Inferior parietal cortex (tissue), 1 donor: Measurements from ENCODE around the gene TSPAN32.

Source experiments
- DNase-seq: peaks from one replicate; pipeline ENCODE4 v3.0.0-alpha.2; 2016; ENCODE audit errors: extremely low spot score

The TSPAN32 gene

DNA sequence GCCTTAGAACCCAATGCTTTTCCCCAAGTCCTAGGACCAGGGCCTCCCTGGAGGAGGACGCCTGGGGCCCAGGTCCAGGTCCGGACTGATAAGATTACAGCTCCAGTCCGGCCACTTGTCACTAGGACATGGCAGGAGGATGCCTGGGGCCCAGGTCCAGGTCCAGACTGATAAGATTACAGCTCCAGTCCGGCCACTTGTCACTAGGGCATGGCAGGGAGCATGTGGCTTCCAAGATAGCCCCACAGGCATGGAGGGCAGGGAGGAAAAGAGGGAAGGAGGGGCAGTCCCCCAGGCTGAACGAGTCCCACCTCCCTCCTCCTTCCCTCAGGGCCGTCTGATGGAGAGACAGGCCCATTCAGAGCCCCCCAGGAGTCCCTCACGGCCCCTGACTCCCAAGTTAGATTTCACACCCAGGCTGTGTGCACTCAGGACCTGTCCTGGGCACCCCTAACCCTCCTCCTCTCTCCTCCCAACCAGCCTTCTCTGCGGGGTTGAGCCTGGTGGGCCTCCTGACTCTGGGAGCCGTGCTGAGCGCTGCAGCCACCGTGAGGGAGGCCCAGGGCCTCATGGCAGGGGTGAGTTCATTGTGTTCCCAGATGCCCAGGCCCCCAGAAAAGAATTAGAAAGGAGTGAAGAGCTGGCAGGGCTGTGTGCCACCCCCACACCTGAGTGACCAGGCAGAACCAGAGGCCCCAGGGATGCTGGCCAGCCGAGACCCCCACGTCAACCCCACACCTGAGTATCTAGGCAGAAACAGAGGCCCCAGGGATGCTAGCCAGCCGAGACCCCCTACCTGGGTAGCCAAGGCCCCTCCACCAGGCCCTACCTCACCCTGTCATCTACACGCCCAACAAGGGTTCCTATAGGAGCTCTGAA, 2.1 kb downstream of the TSPAN32 start:
- peak; percentile 20 for DNase-seq

GRCh38 chr11:2304506-2305139, 2.8 kb downstream of the TSPAN32 start:
- DNase-seq: no peak

GRCh38 chr11:2305140-2305778, 3.4 kb downstream of the TSPAN32 start:
- peak; percentile 70 for DNase-seq

DNA sequence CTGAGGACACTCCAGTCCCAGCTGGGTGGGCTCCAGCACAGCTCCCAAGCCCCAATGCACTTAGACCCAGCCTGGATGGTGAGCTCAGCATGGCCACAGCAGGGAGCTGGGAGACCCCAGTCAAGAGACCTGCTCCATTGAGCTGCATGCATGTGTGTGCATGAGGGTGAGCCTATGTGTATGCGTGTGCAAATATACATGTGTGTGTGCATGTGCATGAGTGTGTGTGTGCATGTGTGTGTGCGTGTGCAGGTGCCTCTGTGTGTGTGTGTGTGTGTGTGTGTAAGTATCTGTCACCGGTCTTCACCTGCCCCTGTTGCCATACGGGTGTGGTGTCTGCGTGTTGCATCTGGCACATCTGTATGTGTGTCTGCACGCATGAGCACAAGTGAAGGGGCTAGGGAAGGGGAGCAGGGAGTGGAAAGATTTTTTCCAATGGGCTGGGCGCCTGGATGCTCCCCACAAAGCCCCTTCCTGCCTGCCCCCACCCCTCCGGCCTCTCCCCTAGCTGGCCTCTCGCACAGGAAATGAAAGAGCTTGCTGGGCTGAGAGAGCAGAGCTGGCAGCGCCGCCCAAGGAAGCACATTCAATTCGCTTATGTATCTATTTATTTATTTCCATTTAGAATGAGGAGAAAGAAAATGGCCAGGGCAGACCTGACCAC, 4.1 kb downstream of the TSPAN32 start:
- DNase-seq: no peak

DNA sequence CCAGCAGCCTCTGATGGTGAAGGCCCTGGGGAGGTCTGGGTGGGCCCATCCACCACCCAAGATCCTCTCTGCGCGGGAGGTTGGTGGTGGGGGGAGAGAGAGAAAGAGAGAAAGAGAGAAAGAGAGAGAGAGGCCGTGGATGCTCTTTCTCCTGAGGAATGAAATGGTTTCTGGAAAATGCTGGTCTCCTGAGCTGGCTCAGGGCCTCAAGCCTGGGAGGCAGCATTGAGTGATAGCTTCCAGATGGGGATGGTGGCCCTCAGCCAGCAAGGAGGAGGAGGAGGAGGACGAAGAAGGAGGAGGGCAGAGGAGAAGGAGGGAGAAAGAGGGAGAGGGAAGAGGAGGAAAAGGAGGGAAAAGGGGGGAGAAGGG, 4.6 kb downstream of the TSPAN32 start:
- DNase-seq: peak; percentile 20

- DNase-seq: no peak
Observed at GRCh38 chr11:2306877-2307500, 5.2 kb downstream of the TSPAN32 start.

GRCh38 chr11:2307501-2308331, 5.9 kb downstream of the TSPAN32 start:
- DNase-seq: no peak

- DNase-seq: no peak
Observed at GRCh38 chr11:2308713-2309112, 6.9 kb downstream of the TSPAN32 start.

GRCh38 chr11:2309251-2310072, 7.6 kb downstream of the TSPAN32 start:
- DNase-seq: no peak

GRCh38 chr11:2310073-2310785, 8.4 kb downstream of the TSPAN32 start:
- DNase-seq: no peak

DNA sequence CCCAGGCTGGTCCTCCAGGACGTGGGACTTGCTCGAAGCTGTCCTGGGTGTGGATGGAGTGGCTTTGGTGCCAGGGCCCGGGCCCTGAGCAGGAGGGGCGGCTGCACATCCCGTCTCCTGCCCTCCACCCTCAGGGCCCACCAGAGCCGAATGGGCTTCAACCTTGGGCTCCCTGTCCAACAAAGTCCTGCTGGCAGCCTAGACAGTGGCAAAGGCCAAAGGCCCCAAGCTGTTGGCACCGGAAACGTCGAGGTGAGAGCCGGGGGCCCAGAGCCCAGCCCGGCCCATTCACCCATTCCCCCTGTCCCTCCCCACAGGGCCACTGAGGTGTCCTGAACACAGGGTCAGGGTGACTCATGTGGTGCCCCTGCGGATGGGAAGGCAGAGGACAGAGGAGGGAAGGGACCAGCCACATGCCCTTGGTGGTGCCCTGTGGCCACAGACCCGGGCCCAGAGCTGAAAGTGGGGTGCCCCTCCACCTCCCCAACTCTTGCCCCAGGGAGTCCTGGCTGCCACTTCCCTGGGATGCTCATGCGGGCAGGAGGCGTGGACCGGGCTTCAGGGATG, 9.1 kb downstream of the TSPAN32 start:
- DNase-seq: no peak

DNA sequence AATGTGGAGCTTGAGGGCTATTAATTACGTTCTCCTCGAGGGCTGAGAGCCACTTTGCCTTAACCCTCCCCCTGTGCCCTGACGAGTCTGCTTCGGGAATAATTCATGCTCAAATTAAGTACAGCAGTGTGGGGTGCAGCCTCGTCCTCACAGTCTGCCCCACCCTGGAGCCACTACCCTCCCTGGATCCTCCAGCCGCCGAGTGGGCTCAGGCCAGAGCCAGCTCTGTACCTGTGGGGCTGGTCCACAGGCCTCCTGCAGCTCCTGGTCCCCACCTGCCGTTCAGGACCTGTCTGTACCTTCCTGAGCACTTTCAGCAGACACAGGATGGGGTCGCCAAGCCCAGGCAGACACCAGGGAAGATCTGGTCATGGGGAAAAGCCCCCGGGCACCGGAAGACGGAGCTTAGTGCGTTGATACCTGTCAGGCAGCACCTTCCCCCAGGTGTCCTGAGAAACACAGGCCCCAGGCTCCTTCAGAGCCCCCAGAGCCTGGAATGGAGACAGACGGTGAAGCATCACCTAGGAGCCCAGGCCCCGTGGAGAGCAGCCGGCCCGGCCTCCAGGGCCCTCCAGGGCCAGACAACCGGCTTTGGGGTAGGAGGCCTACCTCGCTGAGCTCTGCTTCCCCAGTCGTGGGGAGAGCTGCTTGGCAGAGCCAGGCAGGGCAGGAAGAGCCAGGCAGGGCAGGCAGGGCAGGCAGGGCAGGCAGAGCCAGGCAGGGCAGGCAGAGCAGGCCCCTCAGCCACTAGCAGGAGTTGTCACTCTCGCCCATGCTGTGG, 9.7 kb downstream of the TSPAN32 start:
- no peak for DNase-seq

DNA sequence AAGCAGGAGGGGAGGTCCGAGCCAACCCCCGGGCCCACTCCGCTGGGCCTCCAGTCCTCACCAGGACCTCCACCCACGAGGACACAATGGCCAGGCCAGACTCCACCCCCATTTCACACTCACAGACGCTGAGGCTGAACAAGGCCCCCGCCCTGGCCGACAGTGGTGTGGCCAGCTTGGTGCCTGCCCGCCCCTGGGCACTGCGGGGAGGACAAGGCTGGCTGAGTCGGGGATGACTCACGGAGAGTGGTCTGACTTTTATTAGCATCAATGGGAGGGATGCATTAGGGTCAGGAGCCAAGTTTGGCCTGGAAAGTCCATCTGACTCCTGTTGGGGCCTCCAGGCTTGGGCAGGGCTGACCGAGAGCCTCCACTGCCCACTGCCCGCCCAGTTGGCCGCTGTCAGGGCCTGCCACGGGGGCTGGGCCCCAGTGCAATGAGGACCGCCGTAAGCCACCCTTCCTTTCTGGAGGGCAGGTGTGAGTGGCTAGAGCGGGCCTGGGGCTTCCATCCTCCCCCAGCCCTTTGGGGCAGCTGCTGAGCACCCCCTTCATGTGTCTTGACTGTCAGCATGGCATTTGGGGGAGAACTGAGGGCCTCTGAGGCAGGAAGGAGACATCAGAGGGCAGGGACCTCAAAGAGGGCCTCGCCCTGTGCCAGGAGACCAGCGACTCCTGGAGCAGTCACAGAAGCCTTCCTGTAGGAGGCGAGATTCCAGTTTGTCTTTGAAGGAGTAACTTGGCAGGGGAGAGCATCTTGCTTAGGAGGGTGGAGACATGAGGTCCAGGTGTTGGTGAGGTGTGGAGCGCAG, 10.6 kb downstream of the TSPAN32 start:
- no peak for DNase-seq

DNA sequence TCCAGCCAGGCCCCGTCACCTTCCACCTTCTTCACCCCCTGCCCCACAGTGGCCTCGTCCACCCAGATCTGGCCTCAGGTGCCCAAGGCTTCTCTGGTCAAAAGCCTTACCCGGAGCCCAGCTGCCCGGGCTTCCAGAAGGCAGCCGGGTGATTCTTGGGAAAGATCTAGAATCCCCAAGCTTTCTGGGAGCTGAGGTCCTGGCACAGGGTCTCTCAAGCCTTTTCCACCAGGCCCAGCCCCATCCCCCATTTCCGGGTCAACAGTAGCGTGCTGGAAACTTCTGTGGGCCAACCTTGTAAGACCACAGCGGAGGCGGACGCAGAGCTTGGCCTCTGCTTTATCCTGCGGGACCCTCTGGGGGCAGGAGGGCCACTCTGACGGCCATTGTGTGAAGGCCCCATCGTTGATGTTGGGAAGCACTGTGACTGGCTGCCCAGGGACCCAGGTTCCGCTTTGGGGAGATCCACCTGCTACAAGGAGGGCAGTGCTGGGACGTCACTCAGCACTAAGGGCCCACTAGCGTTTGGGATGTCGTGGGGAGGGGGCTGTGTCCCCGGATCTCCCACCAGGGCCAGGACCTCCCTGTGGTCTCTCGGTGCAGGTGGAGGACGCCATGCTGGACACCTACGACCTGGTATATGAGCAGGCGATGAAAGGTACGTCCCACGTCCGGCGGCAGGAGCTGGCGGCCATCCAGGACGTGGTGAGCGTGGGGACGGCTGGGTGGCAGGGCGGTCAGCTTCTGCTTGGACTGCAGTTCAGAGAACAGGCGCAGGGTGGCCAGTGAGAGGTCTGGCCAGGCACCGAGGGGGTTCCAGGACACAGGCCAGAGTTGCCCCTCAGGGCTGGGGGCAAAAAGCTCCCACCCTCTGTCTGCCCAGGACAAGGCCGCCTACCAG, 11.5 kb downstream of the TSPAN32 start:
- no peak for DNase-seq

- DNase-seq: no peak
Observed at GRCh38 chr11:2314136-2314524, 12.3 kb downstream of the TSPAN32 start.
